Measurements from ENCODE around the gene ITPK1.

ITPK1 gene

GRCh38 chr14:92897922-92898565 is 217.7 kb downstream of the ITPK1 start:
- peak; percentile 20 to 36 (median 28) for DNase-seq (ENCODE audit: low read depth in 2 of 3, low spot score in 1 of 3)

DNA sequence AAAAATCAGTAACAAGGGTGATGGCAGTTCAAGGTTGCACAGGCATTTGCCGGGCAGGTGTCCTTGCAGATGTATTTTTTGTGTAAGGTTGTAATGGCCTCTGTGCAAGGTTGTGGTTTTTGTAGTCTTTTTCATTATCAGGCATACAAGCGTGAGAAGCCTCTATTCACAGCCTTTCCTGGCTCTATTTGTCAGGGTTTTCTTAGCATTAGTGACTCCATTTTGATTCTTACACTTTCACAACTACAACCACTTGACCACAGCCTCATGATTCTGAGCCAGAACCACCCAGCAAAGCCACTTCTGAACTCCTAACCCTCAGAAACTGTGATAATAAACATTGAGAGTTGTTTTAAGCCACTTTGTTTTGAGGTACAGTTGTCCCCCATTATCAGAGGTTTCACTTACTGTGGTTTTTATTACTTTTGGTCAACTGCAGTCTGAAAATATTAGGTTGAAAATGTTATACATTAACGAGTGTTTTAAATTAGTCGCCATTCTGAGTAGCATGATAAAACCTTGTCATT is 220.3 kb downstream of the ITPK1 start:
- no peak for DNase-seq (ENCODE audit: low read depth in 2 of 3, low spot score in 1 of 3)

GRCh38 chr14:92892589-92892988 is 223.1 kb downstream of the ITPK1 start:
- DNase-seq (ENCODE audit: low read depth in 2 of 3, low spot score in 1 of 3) = no peak

DNA sequence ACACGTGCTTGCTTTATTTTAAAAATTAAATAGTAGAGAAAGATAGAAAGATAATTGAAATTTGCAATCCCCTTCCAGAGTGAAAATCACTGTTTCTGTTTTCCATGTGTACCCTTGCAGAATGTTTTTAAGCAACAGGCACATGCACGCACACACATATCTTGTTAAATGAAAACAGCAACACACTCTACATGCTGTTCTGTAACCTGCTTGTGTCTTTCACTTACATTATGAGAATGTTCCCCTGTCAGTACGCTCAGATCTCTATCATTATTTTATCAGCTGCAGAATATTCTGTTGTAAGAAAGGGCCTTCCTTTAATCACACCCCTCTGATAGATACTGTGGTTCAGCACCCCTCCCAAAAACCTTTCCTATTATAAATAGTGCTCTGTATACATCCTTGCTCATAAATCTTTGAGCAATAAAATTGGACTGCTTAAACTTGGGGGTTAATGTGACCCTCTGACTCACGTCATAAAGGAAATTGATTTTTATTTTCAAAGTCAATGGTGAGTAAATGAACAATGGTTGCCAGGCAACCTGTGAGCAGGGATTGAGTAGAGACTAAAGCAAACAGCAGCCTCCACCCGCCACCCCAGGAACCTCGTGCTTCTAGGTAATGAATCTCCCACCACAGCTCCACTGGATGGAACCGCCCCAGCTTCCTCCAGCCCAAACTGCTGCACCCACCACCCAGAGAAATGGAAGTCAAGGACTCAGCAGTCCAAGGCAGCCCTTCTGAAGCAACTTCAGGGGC is 224.7 kb downstream of the ITPK1 start:
- no peak for DNase-seq (ENCODE audit: low read depth in 2 of 3, low spot score in 1 of 3)

GRCh38 chr14:92888896-92889295 is 226.8 kb downstream of the ITPK1 start:
- DNase-seq (ENCODE audit: low read depth in 2 of 3, low spot score in 1 of 3) = no peak

DNA sequence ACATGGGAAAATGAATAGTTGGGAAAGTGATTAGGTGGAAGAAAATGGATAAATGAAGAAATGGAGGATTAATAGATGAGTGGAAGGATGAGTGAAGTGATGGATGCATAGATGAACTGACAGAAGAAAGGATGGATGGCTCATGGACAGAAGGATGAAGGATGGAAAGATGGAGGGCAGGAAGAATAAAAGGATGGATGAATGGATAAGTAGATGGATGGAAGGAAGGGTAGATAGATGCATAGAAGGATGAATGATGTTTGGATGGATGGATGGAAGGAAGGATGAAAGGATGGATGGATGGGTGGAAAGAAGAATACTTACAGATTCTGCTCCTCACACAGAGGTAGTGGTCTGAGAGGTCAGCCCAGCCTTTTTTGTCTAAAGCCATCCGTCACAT is 228.6 kb downstream of the ITPK1 start:
- DNase-seq (ENCODE audit: low read depth in 2 of 3, low spot score in 1 of 3) = no peak

Measured in stimulated activated CD4-positive, alpha-beta T cell treated with anti-CD3 and anti-CD28 coated beads, Interleukin-12 subunit alpha, Interleukin-12 subunit beta, amount 100 ng/mL, for 48 hours (primary cell).